NT2/D1 (cell line): ENCODE results near the gene ERFE.

Experiments
- SUZ12 ChIP-seq: IDR thresholded peaks from 2 replicates; pipeline ENCODE4 v1.6.1; 2011; ENCODE audit not compliant: insufficient read length, insufficient read depth; ENCODE audit errors: extremely low read depth
- ZNF274 ChIP-seq: IDR thresholded peaks from 2 replicates; pipeline ENCODE4 v1.6.1; 2011; ENCODE audit warnings: mild to moderate bottlenecking, low read depth, low read length

DNA sequence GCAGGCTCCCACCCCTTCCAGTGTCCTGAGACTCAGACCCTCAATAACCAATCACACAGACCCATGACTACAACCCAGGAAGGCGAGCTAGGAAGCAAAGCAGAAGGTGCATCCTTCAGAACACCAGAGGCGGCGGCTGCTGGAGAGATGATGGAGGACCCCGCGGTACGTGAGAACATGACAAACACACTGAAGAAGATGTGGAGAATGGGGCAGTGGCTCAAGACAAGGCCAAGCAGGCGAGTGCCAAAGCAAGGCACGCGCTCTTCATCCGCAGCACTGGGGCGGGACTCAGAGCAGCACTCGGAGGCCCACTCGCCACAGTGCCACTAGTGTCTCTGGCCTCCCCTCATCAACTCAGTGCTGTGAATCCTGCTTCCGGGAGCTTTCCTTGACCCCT is 13.7 kb downstream of the ERFE start:
- TF ChIP-seq SUZ12 (no peak), ZNF274 (no peak)
